NCI-H1105 treated with DMSO at 0.1 percent for 48 hours (cell line): ENCODE results near the gene STX11.
A peak's percentile ranks its signal among the peaks of the same experiment; 100 is the strongest.
"Not testable (repeated sequence)": the region's sequence is repeated elsewhere in the genome, so short reads cannot be mapped to it uniquely, and the experiment has no call there.

Source experiments
- DNase-seq: peaks from one replicate; lab custom pipeline; 2025; lab: John Stamatoyannopoulos, UW

The STX11 gene

GRCh38 chr6:144149894-144150709, at the start of gene STX11:
TSS of gene STX11 (plus strand) at chr6:144150517. CDS start at chr6:144186628, 36,111 bp downstream.
- DNase-seq = peak; percentile 63

GRCh38 chr6:144103026-144103563, 47.2 kb upstream of the STX11 start:
- no peak for DNase-seq

GRCh38 chr6:144104488-144104887, 45.8 kb upstream of the STX11 start:
- DNase-seq = no peak

- peak; percentile 85 for DNase-seq
Measured at GRCh38 chr6:144104898-144105487, 45.3 kb upstream of the STX11 start.

- no peak for DNase-seq
Measured at GRCh38 chr6:144106206-144106605, 44.1 kb upstream of the STX11 start.

GRCh38 chr6:144110210-144110609, 40.1 kb upstream of the STX11 start:
- DNase-seq = no peak

GRCh38 chr6:144113366-144113765, 37.0 kb upstream of the STX11 start:
- DNase-seq = no peak

GRCh38 chr6:144115219-144115618, 35.1 kb upstream of the STX11 start:
- DNase-seq = no peak

GRCh38 chr6:144119376-144119775, 30.9 kb upstream of the STX11 start:
- DNase-seq = no peak

GRCh38 chr6:144122861-144123260, 27.5 kb upstream of the STX11 start:
- no peak for DNase-seq

GRCh38 chr6:144123421-144123820, 26.9 kb upstream of the STX11 start:
- DNase-seq = no peak

- DNase-seq = no peak
Measured at GRCh38 chr6:144123836-144124235, 26.5 kb upstream of the STX11 start.

GRCh38 chr6:144127097-144127496, 23.2 kb upstream of the STX11 start:
- no peak for DNase-seq

GRCh38 chr6:144129469-144129868, 20.8 kb upstream of the STX11 start:
- no peak for DNase-seq

- DNase-seq = no peak
Measured at GRCh38 chr6:144131248-144131709, 19.0 kb upstream of the STX11 start.

- not testable (repeated sequence) for DNase-seq
Measured at GRCh38 chr6:144132167-144132690, 18.1 kb upstream of the STX11 start.

GRCh38 chr6:144133225-144133821, 17.0 kb upstream of the STX11 start:
- DNase-seq = no peak

- no peak for DNase-seq
Measured at GRCh38 chr6:144134176-144134575, 16.1 kb upstream of the STX11 start.

- DNase-seq = no peak
Measured at GRCh38 chr6:144134737-144135136, 15.6 kb upstream of the STX11 start.

GRCh38 chr6:144138542-144138941, 11.8 kb upstream of the STX11 start:
- DNase-seq = no peak

- no peak for DNase-seq
Measured at GRCh38 chr6:144139817-144140216, 10.5 kb upstream of the STX11 start.

GRCh38 chr6:144140867-144141266, 9.4 kb upstream of the STX11 start:
- DNase-seq = no peak

GRCh38 chr6:144141470-144141869, 8.8 kb upstream of the STX11 start:
- DNase-seq = no peak
